ENCODE measurements around the gene ATP5PD. TPM values are rescaled to one million over a fixed set of nuclear protein-coding genes. Genes with fewer than 3 reads are reported as not detected.

ATP5PD gene
- total RNA-seq, 1 experiment from 2014 or later: 344 TPM

GRCh38 chr17:75067856-75068255 is 21.1 kb upstream of the ATP5PD start:
- no peak for TF ChIP-seq CTCF (conservative IDR thresholded peaks at IDR 0.05)
- no peak overlapping the region for H3K14ac ChIP-seq (ENCODE audit: insufficient read depth, low read length)
- H2BK15ac ChIP-seq (ENCODE audit: low read depth, low read length): no peak overlapping the region
- no peak overlapping the region for H3K56ac ChIP-seq (ENCODE audit: insufficient read length, low read depth, low read length)
- H3K18ac ChIP-seq (ENCODE audit: insufficient read length, low read depth, low read length): no peak overlapping the region
- H3K4me1 ChIP-seq (ENCODE audit: insufficient read depth, low read length): no peaks in the 10 kb centered on the region
- no peak overlapping the region for H3K4me2 ChIP-seq (ENCODE audit: insufficient read depth, insufficient read length, low read length)
- no peak overlapping the region for H2AFZ ChIP-seq (ENCODE audit: low read length)
- no peak overlapping the region for H2BK5ac ChIP-seq (ENCODE audit: insufficient read length, low read length)
- peaks cover 12 to 28% (median 23%) of the 10 kb centered on the region in 3 experiments for H3K36me3 Mint-ChIP-seq (ENCODE audit: insufficient read depth in 1 of 3, low read depth in 3 of 3)
- no peaks in the 10 kb centered on the region for H3K9me3 Mint-ChIP-seq
- no peak overlapping the region for H4K5ac ChIP-seq (ENCODE audit: insufficient read length, low read depth, low read length)
- H2BK12ac ChIP-seq (ENCODE audit: insufficient read length, low read depth, low read length): no peak overlapping the region
- H3T11ph ChIP-seq (ENCODE audit: low read length): no peak overlapping the region
- H4K91ac ChIP-seq (ENCODE audit: insufficient read length, low read depth, low read length): no peak overlapping the region
- H3K4ac ChIP-seq (ENCODE audit: low read depth, low read length): no peak overlapping the region
- H3K9me3 ChIP-seq (ENCODE audit: control insufficient read depth, low read depth, low read length): no peaks in the 10 kb centered on the region
- H3K23ac ChIP-seq (ENCODE audit: insufficient read length, low read depth, low read length): no peak overlapping the region
- no peak overlapping the region for H3K9ac ChIP-seq (ENCODE audit: extremely low read depth, insufficient read length, low read length)
- H3K4me1 Mint-ChIP-seq: peaks cover 0 to 7% of the 10 kb centered on the region in 2 experiments; a peak in 2 of 4 replicates
- peaks cover 3% of the 10 kb centered on the region for H4K20me1 ChIP-seq (ENCODE audit: control insufficient read depth, insufficient read depth, insufficient read length)
- no peak overlapping the region for H4K8ac ChIP-seq (replicated peaks; ENCODE audit: insufficient read length, low read depth, low read length)
- no peak overlapping the region for H3K4me3 Mint-ChIP-seq
- DNase-seq: no peak
- H3K23me2 ChIP-seq (ENCODE audit: insufficient read length, low read depth, low read length, poor library complexity, severe bottlenecking): no peaks in the 10 kb centered on the region
- H3K27me3 ChIP-seq (ENCODE audit: insufficient read depth, low read length): no peaks in the 10 kb centered on the region
- H2AK5ac ChIP-seq (ENCODE audit: insufficient read length, low read length): no peak overlapping the region
- H3K79me2 ChIP-seq (ENCODE audit: insufficient read depth, low read length): no peaks in the 10 kb centered on the region
- no peak overlapping the region for H2BK120ac ChIP-seq (ENCODE audit: low read depth, low read length, poor library complexity, severe bottlenecking)
- H3K27ac ChIP-seq (ENCODE audit: insufficient read length, low read depth, low read length): no peak overlapping the region
- H3K27ac Mint-ChIP-seq: peak overlapping the region in 1 of 3 experiments; percentile 76; a peak in 4 of 7 replicates
- no peaks in the 10 kb centered on the region for H3K79me1 ChIP-seq (ENCODE audit: insufficient read depth, low read depth, low read length, poor library complexity, severe bottlenecking)
- H3K27me3 Mint-ChIP-seq (ENCODE audit: low read depth): no peaks in the 10 kb centered on the region; the same call in none of the 2 replicates
- no peak overlapping the region for H2BK20ac ChIP-seq (ENCODE audit: low read depth, low read length, poor library complexity, severe bottlenecking)
- no CpG with 5 or more reads among the region's 4 CpGs for WGBS (ENCODE audit: extremely low coverage, insufficient read length, low lambda C conversion rate)
